PFSK-1 (cell line): Measurements from ENCODE around the gene F7.

ENCODE experiments used
- FOXP2 ChIP-seq: optimal IDR thresholded peaks from 2 replicates; pipeline ENCODE3; 2011; ENCODE audit warnings: borderline replicate concordance, control low read depth, inconsistent platforms; ENCODE audit not compliant: insufficient read depth; ENCODE audit errors: extremely low read length, extremely low read depth
- POLR2AphosphoS5 ChIP-seq: IDR thresholded peaks from 2 replicates; pipeline ENCODE4 v1.6.1; 2012; ENCODE audit warnings: low read depth, mild to moderate bottlenecking, control low read depth, low read length, moderate library complexity
- SIN3A ChIP-seq: IDR thresholded peaks from 2 replicates; pipeline ENCODE4 v1.6.1; 2012; ENCODE audit warnings: mild to moderate bottlenecking, low read length, moderate library complexity, borderline replicate concordance; ENCODE audit not compliant: insufficient read depth
- TAF1 ChIP-seq: IDR thresholded peaks from 2 replicates; pipeline ENCODE4 v1.6.1; 2012; ENCODE audit warnings: low read length, control low read depth, borderline replicate concordance; ENCODE audit not compliant: insufficient read depth
- TF ChIP-seq, protein P1 (sequence below), 2 experiments: IDR thresholded peaks; 2 replicates each; pipeline versions ENCODE4 v1.6.1 to v1.8.0; 2011 to 2012; ENCODE audit warnings: low read depth in 2 of 2, low read length in 2 of 2, control low read depth in 1 of 2, inconsistent platforms in 1 of 2, mild to moderate bottlenecking in 1 of 2, moderate library complexity in 1 of 2; ENCODE audit not compliant: insufficient read depth in 1 of 2

Gene F7

GRCh38 chr13:113074401-113074800 is 31.2 kb upstream of the F7 start:
- TF ChIP-seq FOXP2: no peak
- TF ChIP-seq, protein P1, sequence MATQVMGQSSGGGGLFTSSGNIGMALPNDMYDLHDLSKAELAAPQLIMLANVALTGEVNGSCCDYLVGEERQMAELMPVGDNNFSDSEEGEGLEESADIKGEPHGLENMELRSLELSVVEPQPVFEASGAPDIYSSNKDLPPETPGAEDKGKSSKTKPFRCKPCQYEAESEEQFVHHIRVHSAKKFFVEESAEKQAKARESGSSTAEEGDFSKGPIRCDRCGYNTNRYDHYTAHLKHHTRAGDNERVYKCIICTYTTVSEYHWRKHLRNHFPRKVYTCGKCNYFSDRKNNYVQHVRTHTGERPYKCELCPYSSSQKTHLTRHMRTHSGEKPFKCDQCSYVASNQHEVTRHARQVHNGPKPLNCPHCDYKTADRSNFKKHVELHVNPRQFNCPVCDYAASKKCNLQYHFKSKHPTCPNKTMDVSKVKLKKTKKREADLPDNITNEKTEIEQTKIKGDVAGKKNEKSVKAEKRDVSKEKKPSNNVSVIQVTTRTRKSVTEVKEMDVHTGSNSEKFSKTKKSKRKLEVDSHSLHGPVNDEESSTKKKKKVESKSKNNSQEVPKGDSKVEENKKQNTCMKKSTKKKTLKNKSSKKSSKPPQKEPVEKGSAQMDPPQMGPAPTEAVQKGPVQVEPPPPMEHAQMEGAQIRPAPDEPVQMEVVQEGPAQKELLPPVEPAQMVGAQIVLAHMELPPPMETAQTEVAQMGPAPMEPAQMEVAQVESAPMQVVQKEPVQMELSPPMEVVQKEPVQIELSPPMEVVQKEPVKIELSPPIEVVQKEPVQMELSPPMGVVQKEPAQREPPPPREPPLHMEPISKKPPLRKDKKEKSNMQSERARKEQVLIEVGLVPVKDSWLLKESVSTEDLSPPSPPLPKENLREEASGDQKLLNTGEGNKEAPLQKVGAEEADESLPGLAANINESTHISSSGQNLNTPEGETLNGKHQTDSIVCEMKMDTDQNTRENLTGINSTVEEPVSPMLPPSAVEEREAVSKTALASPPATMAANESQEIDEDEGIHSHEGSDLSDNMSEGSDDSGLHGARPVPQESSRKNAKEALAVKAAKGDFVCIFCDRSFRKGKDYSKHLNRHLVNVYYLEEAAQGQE (IDR thresholded peaks at IDR 0.05; ENCODE audit: insufficient read depth in 1 of 2, low read depth in 2 of 2, low read length in 2 of 2): no peak
- no peak for TF ChIP-seq SIN3A
- no peak for TF ChIP-seq POLR2AphosphoS5
- TF ChIP-seq TAF1: no peak

GRCh38 chr13:113074876-113075275 is 30.7 kb upstream of the F7 start:
- TF ChIP-seq SIN3A (no peak), POLR2AphosphoS5 (no peak), TAF1 (no peak), FOXP2 (no peak)
- TF ChIP-seq, protein P1 (IDR thresholded peaks at IDR 0.05; ENCODE audit: insufficient read depth in 1 of 2, low read depth in 2 of 2, low read length in 2 of 2): no peak

DNA sequence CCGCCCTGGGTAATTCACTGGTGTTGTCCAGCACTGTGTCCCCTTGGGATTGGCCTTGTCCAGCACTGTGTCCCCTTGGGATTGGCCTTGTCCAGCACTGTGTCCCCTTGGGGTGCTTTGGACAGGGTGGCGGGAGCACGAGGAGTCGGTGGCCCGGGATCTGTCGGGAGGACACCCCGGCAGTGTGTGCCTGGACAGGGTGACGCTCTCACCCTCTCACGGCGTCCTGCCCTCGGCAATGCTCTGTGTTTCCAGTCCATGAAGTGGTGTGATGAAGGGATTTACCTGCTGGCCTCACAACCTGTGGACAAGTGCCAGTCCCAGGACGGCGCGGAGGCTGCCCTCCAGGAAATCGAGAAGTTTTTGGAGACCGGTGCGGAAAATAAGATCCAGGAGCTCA is 29.9 kb upstream of the F7 start:
- TF ChIP-seq FOXP2: no peak
- no peak for TF ChIP-seq TAF1
- no peak for TF ChIP-seq SIN3A
- no peak for TF ChIP-seq POLR2AphosphoS5
- TF ChIP-seq, protein P1 (IDR thresholded peaks at IDR 0.05; ENCODE audit: insufficient read depth in 1 of 2, low read depth in 2 of 2, low read length in 2 of 2): no peak

GRCh38 chr13:113076681-113077401 is 28.8 kb upstream of the F7 start:
- TF ChIP-seq POLR2AphosphoS5: no peak
- TF ChIP-seq, protein P1 (IDR thresholded peaks at IDR 0.05; ENCODE audit: insufficient read depth in 1 of 2, low read depth in 2 of 2, low read length in 2 of 2): no peak
- no peak for TF ChIP-seq FOXP2
- no peak for TF ChIP-seq TAF1
- TF ChIP-seq SIN3A: no peak
